HCT116 (cell line): Measurements from ENCODE around the gene H2AZ2. TPM values are rescaled to one million over a fixed set of nuclear protein-coding genes. Genes with fewer than 3 reads are reported as not detected.

Experiments
- ATAC-seq: fragments of 200-7000 bp; cut with Tn5 transposase; 2 replicates; pipeline ENCODE4 v1.9.1; 2020; ENCODE audit warnings: mild to moderate bottlenecking, moderate library complexity
- BruUV-seq: library from RNA; stranded (reverse); fragments of 400-500 nt; replicated peaks from 2 replicates; lab custom pipeline; 2021; lab: Mats Ljungman, UMichigan
- CTCF ChIA-PET: fragments of 300-600 bp; sonication (Branson Sonifier 250); formaldehyde crosslinking; loops from one replicate; lab custom pipeline; 2021; ENCODE audit warnings: antibody characterized with exemption; lab: Charles Lee
- POLR2A ChIA-PET: fragments of 300-600, 350-600 bp; sonication (Branson Sonifier 250); formaldehyde crosslinking; loops from one replicate; lab custom pipeline; 2021; ENCODE audit warnings: antibody characterized with exemption; lab: Charles Lee
- RAD21 ChIA-PET, 2 experiments: fragments of 300-600 bp; sonication (Branson Sonifier 250); formaldehyde crosslinking; loops; one replicate each; lab custom pipeline; 2023; ENCODE audit warnings: low total read pairs in 2 of 2; ENCODE audit not compliant: uncharacterized antibody in 2 of 2, unreplicated experiment in 2 of 2, low non-redundant PET in 1 of 2; lab: Charles Lee
- DNase-seq: peaks from one replicate; pipeline ENCODE4 v3.0.0-alpha.2; 2010; ENCODE audit warnings: low read depth, low spot score
- H2AFZ ChIP-seq: fragments of 200-600 bp; shearing (Covaris generic), sonication (generic); 2 replicates; pipeline ENCODE4 v1.6.1; 2017; ENCODE audit warnings: low read depth, mixed run types, mixed read lengths, antibody characterized with exemption, low read length; ENCODE audit not compliant: poor library complexity, severe bottlenecking
- H3K27ac ChIP-seq: 2 replicates; pipeline ENCODE4 v1.5.1; 2012; ENCODE audit warnings: low read depth, low read length
- H3K27me3 ChIP-seq: fragments of 200-600 bp; sonication (generic); 2 replicates; pipeline ENCODE4 v1.6.1; 2016; ENCODE audit warnings: mixed run types, low read length, mixed read lengths; ENCODE audit not compliant: insufficient read depth
- H3K36me3 ChIP-seq, 2 experiments: fragments of 200-500 bp in 1 of 2; fragments of 200-600 bp in 1 of 2; sonication (Bioruptor generic) in 1 of 2; sonication (generic) in 1 of 2; 2 replicates each; pipeline versions ENCODE4 v1.5.1 to v1.6.1; 2014 to 2016; ENCODE audit warnings: low read length in 2 of 2, inconsistent platforms in 1 of 2, mixed read lengths in 1 of 2, mixed run types in 1 of 2; ENCODE audit not compliant: insufficient read depth in 2 of 2, control insufficient read depth in 1 of 2
- H3K4me1 ChIP-seq, 2 experiments: fragments of 200-600 bp in 1 of 2; sonication (generic) in 1 of 2; 2 replicates each; pipeline versions ENCODE4 v1.5.1 to v1.6.1; 2012 to 2017; ENCODE audit warnings: low read length in 2 of 2, inconsistent platforms in 1 of 2, mild to moderate bottlenecking in 1 of 2, mixed read lengths in 1 of 2, mixed run types in 1 of 2, moderate library complexity in 1 of 2; ENCODE audit not compliant: insufficient read depth in 2 of 2, control insufficient read depth in 1 of 2
- H3K4me2 ChIP-seq: fragments of 200-600 bp; sonication (generic); 2 replicates; pipeline ENCODE4 v1.6.1; 2017; ENCODE audit warnings: mixed run types, low read length, mixed read lengths
- H3K4me3 ChIP-seq, 2 experiments: fragments of 200-600 bp in 1 of 2; sonication (generic) in 1 of 2; replicated peaks in 1 of 2; 2 replicates each; pipeline ENCODE4 v1.5.1; 2011 to 2016; ENCODE audit warnings: low read length in 2 of 2, control low read depth in 1 of 2, low read depth in 1 of 2, mild to moderate bottlenecking in 1 of 2, mixed read lengths in 1 of 2, mixed run types in 1 of 2
- H3K79me2 ChIP-seq: fragments of 200-600 bp; sonication (generic); 2 replicates; pipeline ENCODE4 v1.6.1; 2017; ENCODE audit warnings: mild to moderate bottlenecking, mixed run types, low read length, moderate library complexity, mixed read lengths; ENCODE audit not compliant: insufficient read depth
- H3K9ac ChIP-seq: fragments of 200-600 bp; sonication (generic); 2 replicates; pipeline ENCODE4 v1.6.1; 2016; ENCODE audit warnings: low read length, mixed read lengths
- H3K9me2 ChIP-seq: fragments of 200-600 bp; sonication (generic), shearing (Covaris generic); 2 replicates; pipeline ENCODE4 v1.6.1; 2017; ENCODE audit warnings: mixed run types, mild to moderate bottlenecking, moderate library complexity; ENCODE audit not compliant: insufficient read depth
- H3K9me3 ChIP-seq, 2 experiments: fragments of 200-500 bp in 1 of 2; fragments of 200-600 bp in 1 of 2; sonication (Bioruptor generic) in 1 of 2; sonication (generic) in 1 of 2; 2 replicates each; pipeline ENCODE4 v1.6.1; 2014 to 2017; ENCODE audit warnings: low read length in 2 of 2, mixed read lengths in 2 of 2, inconsistent platforms in 1 of 2, low read depth in 1 of 2, mild to moderate bottlenecking in 1 of 2, mixed run types in 1 of 2, moderate library complexity in 1 of 2; ENCODE audit not compliant: control insufficient read depth in 1 of 2, insufficient read depth in 1 of 2
- H4K20me1 ChIP-seq: fragments of 200-600 bp; sonication (generic), shearing (Covaris generic); 2 replicates; pipeline ENCODE4 v1.6.1; 2017; ENCODE audit warnings: mixed run types, mild to moderate bottlenecking, moderate library complexity; ENCODE audit not compliant: insufficient read depth
- CBX3 ChIP-seq: IDR thresholded peaks from 2 replicates; pipeline ENCODE4 v1.6.1; 2012; ENCODE audit warnings: low read depth
- CEBPB ChIP-seq: IDR thresholded peaks from 2 replicates; pipeline ENCODE4 v1.6.1; 2012; ENCODE audit warnings: low read depth
- EGR1 ChIP-seq: IDR thresholded peaks from 2 replicates; pipeline ENCODE4 v1.6.1; 2012; ENCODE audit warnings: low read depth
- ELF1 ChIP-seq: IDR thresholded peaks from 2 replicates; pipeline ENCODE4 v1.6.1; 2012; ENCODE audit warnings: low read depth, borderline replicate concordance
- EZH2 ChIP-seq: fragments of 200-600 bp; sonication (generic); IDR thresholded peaks from 2 replicates; pipeline ENCODE4 v1.6.1; 2017; ENCODE audit warnings: antibody characterized with exemption, mixed run types
- EZH2phosphoT487 ChIP-seq: fragments of 200-600 bp; IDR thresholded peaks from 2 replicates; pipeline ENCODE4 v1.6.1; 2018; ENCODE audit warnings: antibody characterized with exemption, borderline replicate concordance
- POLR2AphosphoS5 ChIP-seq: IDR thresholded peaks from 2 replicates; pipeline ENCODE4 v1.6.1; 2011; ENCODE audit warnings: mild to moderate bottlenecking, low read depth, low read length, moderate library complexity
- RAD21 ChIP-seq: IDR thresholded peaks from 2 replicates; pipeline ENCODE4 v1.6.1; 2012; ENCODE audit warnings: low read depth, mild to moderate bottlenecking
- SIN3A ChIP-seq: IDR thresholded peaks from 2 replicates; pipeline ENCODE4 v1.6.1; 2012; ENCODE audit warnings: low read depth
- SP1 ChIP-seq: IDR thresholded peaks from 2 replicates; pipeline ENCODE4 v1.6.1; 2012; ENCODE audit warnings: low read depth
- SRF ChIP-seq: IDR thresholded peaks from 2 replicates; pipeline ENCODE4 v1.6.1; 2012; ENCODE audit warnings: low read depth
- ZNF274 ChIP-seq: fragments of 200-500 bp; sonication (Bioruptor generic); IDR thresholded peaks from 2 replicates; pipeline ENCODE4 v1.6.1; 2014; ENCODE audit warnings: mild to moderate bottlenecking, low read depth, low read length, inconsistent platforms
- intact Hi-C: fragments of 100-400 bp; cut with micrococcal nuclease; formaldehyde crosslinking; loops from 2 replicates; pipeline ENCODE4 v1.10.0; 2022
- total RNA-seq: library from RNA; stranded (reverse); gene quantifications from one replicate; pipeline ENCODE4 v1.2.1, GENCODE V29; 2021; ENCODE audit not compliant: unreplicated experiment
- TF ChIP-seq, protein P1 (sequence below): IDR thresholded peaks from 2 replicates; pipeline ENCODE4 v1.6.1; 2011; ENCODE audit warnings: mild to moderate bottlenecking, low read length, moderate library complexity; ENCODE audit not compliant: insufficient replicate concordance; ENCODE audit errors: extremely low read depth
- TF ChIP-seq, protein P2 (sequence below): IDR thresholded peaks from 2 replicates; pipeline ENCODE4 v1.6.1; 2012
- TF ChIP-seq, protein P3 (sequence below): IDR thresholded peaks from 2 replicates; pipeline ENCODE4 v1.6.1; 2012; ENCODE audit warnings: low read depth

The H2AZ2 gene
- total RNA-seq, 1 experiment from 2014 or later: 226 TPM

DNA sequence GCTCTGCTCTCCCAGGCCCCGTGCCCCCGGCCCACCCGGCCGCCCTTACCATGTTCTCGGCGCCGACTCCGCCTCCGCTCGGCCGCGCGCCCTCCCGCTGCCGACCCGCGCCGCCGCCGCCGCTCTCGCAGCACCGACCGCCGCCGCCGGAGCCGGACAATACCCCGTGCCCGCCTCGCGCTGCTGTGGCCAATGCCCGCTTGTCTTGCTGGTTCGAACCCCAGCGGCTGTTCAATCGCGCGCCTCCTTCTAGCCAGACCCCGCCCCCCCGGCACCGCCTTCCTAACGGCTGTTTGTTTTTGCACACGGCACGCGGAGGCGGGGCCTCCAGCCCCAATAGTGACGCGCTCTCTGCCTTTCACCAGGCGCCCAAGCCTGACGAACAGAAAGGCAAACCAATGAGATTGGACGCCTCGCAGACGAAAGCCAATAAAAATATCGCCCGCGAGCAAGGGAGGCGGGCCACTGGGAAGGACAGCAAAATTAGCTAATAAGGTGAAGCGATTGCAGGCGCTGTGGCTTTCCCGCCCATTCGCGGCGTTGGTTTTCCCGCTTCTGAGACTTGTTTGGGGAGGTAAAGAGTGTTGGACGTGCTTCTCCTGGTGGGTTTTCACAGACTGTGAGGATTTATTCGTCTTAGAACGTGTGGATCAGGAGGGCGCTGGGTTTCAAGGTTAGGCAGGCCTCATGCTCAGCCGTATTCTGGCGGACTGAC, at the start of gene H2AZ2 (continued):
- TF ChIP-seq, protein P1, sequence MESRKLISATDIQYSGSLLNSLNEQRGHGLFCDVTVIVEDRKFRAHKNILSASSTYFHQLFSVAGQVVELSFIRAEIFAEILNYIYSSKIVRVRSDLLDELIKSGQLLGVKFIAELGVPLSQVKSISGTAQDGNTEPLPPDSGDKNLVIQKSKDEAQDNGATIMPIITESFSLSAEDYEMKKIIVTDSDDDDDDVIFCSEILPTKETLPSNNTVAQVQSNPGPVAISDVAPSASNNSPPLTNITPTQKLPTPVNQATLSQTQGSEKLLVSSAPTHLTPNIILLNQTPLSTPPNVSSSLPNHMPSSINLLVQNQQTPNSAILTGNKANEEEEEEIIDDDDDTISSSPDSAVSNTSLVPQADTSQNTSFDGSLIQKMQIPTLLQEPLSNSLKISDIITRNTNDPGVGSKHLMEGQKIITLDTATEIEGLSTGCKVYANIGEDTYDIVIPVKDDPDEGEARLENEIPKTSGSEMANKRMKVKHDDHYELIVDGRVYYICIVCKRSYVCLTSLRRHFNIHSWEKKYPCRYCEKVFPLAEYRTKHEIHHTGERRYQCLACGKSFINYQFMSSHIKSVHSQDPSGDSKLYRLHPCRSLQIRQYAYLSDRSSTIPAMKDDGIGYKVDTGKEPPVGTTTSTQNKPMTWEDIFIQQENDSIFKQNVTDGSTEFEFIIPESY: peak; percentile 39
- TF ChIP-seq, protein P2, sequence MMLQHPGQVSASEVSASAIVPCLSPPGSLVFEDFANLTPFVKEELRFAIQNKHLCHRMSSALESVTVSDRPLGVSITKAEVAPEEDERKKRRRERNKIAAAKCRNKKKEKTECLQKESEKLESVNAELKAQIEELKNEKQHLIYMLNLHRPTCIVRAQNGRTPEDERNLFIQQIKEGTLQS: no peak
- TF ChIP-seq EGR1 (peak; percentile 58; the same call in 1 of the 2 replicates), CEBPB (no peak), CBX3 (peak; percentile 78), POLR2AphosphoS5 (peak; percentile 76; the same call in 1 of the 2 replicates)

DNA sequence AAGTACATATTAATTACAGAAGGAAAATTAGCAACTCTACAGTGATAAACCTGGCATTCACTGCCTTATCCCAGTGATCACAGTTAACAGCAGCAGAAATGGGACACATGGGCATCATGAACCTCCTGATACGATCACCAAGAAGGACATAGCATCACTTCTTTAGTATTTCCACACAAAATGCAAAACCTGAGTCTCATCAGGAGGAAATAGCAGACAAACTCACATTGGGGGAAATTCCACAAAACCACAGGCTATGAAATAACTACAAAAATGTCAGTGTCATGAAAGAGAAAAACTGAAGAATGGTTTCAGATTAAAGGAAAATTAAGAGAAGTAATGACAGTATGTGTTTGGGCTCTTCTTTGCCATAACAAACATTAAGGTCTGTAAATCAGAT, 49.4 kb upstream of the H2AZ2 start:
- TF ChIP-seq EGR1: no peak
- no peak for TF ChIP-seq RAD21
- TF ChIP-seq, protein P3, sequence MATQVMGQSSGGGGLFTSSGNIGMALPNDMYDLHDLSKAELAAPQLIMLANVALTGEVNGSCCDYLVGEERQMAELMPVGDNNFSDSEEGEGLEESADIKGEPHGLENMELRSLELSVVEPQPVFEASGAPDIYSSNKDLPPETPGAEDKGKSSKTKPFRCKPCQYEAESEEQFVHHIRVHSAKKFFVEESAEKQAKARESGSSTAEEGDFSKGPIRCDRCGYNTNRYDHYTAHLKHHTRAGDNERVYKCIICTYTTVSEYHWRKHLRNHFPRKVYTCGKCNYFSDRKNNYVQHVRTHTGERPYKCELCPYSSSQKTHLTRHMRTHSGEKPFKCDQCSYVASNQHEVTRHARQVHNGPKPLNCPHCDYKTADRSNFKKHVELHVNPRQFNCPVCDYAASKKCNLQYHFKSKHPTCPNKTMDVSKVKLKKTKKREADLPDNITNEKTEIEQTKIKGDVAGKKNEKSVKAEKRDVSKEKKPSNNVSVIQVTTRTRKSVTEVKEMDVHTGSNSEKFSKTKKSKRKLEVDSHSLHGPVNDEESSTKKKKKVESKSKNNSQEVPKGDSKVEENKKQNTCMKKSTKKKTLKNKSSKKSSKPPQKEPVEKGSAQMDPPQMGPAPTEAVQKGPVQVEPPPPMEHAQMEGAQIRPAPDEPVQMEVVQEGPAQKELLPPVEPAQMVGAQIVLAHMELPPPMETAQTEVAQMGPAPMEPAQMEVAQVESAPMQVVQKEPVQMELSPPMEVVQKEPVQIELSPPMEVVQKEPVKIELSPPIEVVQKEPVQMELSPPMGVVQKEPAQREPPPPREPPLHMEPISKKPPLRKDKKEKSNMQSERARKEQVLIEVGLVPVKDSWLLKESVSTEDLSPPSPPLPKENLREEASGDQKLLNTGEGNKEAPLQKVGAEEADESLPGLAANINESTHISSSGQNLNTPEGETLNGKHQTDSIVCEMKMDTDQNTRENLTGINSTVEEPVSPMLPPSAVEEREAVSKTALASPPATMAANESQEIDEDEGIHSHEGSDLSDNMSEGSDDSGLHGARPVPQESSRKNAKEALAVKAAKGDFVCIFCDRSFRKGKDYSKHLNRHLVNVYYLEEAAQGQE: no peak
- TF ChIP-seq, protein P2: no peak
- no peak for TF ChIP-seq ELF1
- no peak for TF ChIP-seq SIN3A
- TF ChIP-seq EZH2: no peak
- no peak for TF ChIP-seq SRF
- TF ChIP-seq SP1: no peak
- TF ChIP-seq EZH2phosphoT487: no peak
- no peak for TF ChIP-seq ZNF274
- ATAC-seq: no peak
- no peaks in the 10 kb centered on the region for H3K9me3 ChIP-seq
- no peak overlapping the region for H3K27ac ChIP-seq
- no peak overlapping the region for H2AFZ ChIP-seq
- intact Hi-C loops: no loop called here
- no peaks in the 10 kb centered on the region for H3K27me3 ChIP-seq
- DNase-seq: no peak
- H3K4me1 ChIP-seq: no peaks in the 10 kb centered on the region
- no peaks in the 10 kb centered on the region for H4K20me1 ChIP-seq
- RAD21 ChIA-PET: no interaction called here
- no peaks in the 10 kb centered on the region for H3K36me3 ChIP-seq
- H3K4me2 ChIP-seq: no peak overlapping the region
- H3K4me3 ChIP-seq: no peak overlapping the region
- H3K79me2 ChIP-seq: no peaks in the 10 kb centered on the region
- CTCF ChIA-PET: no interaction called here
- no peaks in the 10 kb centered on the region for H3K9me2 ChIP-seq
- no TSS peak for BruUV-seq
- POLR2A ChIA-PET: no interaction called here
- no peak overlapping the region for H3K9ac ChIP-seq
